ENCODE results near the gene MAN1A2.
"Not testable (repeated sequence)": the region's sequence is repeated elsewhere in the genome, so short reads cannot be mapped to it uniquely, and the experiment has no call there.

Gene MAN1A2

GRCh38 chr1:117453958-117454357, 86.7 kb downstream of the MAN1A2 start:
- no peak for DNase-seq (ENCODE audit: low spot score)
- no peak for TF ChIP-seq CTCF (IDR thresholded peaks at IDR 0.05; ENCODE audit: extremely low read depth, insufficient read depth, missing control alignments)
- in situ Hi-C loops (cut with MboI; ENCODE audit: low pct_unique_long_range_greater_than_20kb, low sequenced_read_pairs, unreplicated experiment) = no loop called here

- DNase-seq (ENCODE audit: low spot score); in situ Hi-C loops (cut with MboI; ENCODE audit: low pct_unique_long_range_greater_than_20kb, low sequenced_read_pairs, unreplicated experiment): not testable (repeated sequence)
These were observed 91.2 kb downstream of the MAN1A2 start for GRCh38 chr1:117458410-117458809.

GRCh38 chr1:117466761-117467160, 99.5 kb downstream of the MAN1A2 start:
- in situ Hi-C loops (cut with MboI; ENCODE audit: low pct_unique_long_range_greater_than_20kb, low sequenced_read_pairs, unreplicated experiment) = no loop called here
- DNase-seq (ENCODE audit: low spot score) = no peak
- no peak for TF ChIP-seq CTCF (IDR thresholded peaks at IDR 0.05; ENCODE audit: extremely low read depth, insufficient read depth, missing control alignments)

GRCh38 chr1:117467336-117467735, 100.1 kb downstream of the MAN1A2 start:
- no peak for TF ChIP-seq CTCF (IDR thresholded peaks at IDR 0.05; ENCODE audit: extremely low read depth, insufficient read depth, missing control alignments)
- in situ Hi-C loops (cut with MboI; ENCODE audit: low pct_unique_long_range_greater_than_20kb, low sequenced_read_pairs, unreplicated experiment) = no loop called here
- no peak for DNase-seq (ENCODE audit: low spot score)

- in situ Hi-C loops (cut with MboI; ENCODE audit: low pct_unique_long_range_greater_than_20kb, low sequenced_read_pairs, unreplicated experiment) = no loop called here
- DNase-seq (ENCODE audit: low spot score) = no peak
- TF ChIP-seq CTCF (IDR thresholded peaks at IDR 0.05; ENCODE audit: extremely low read depth, insufficient read depth, missing control alignments) = no peak
These were observed 105.8 kb downstream of the MAN1A2 start for GRCh38 chr1:117473063-117473462.

GRCh38 chr1:117475495-117475894, 108.2 kb downstream of the MAN1A2 start:
- in situ Hi-C loops (cut with MboI; ENCODE audit: low pct_unique_long_range_greater_than_20kb, low sequenced_read_pairs, unreplicated experiment); DNase-seq (ENCODE audit: low spot score): not testable (repeated sequence)

- TF ChIP-seq CTCF (IDR thresholded peaks at IDR 0.05; ENCODE audit: extremely low read depth, insufficient read depth, missing control alignments) = no peak
- no peak for DNase-seq (ENCODE audit: low spot score)
- in situ Hi-C loops (cut with MboI; ENCODE audit: low pct_unique_long_range_greater_than_20kb, low sequenced_read_pairs, unreplicated experiment) = no loop called here
These were observed 111.8 kb downstream of the MAN1A2 start for GRCh38 chr1:117479086-117479485.

GRCh38 chr1:117481410-117481809, 114.2 kb downstream of the MAN1A2 start:
- DNase-seq (ENCODE audit: low spot score) = no peak
- TF ChIP-seq CTCF (IDR thresholded peaks at IDR 0.05; ENCODE audit: extremely low read depth, insufficient read depth, missing control alignments) = no peak
- in situ Hi-C loops (cut with MboI; ENCODE audit: low pct_unique_long_range_greater_than_20kb, low sequenced_read_pairs, unreplicated experiment) = no loop called here
